HG03103 (cell line): ENCODE results near the gene NEK7.
"Not testable (repeated sequence)": the region's sequence is repeated elsewhere in the genome, so short reads cannot be mapped to it uniquely, and the experiment has no call there.

Source experiments
- ATAC-seq: cut with Tn5 transposase; IDR thresholded peaks from one replicate; pipeline ENCODE4 v1.9.1; 2021; ENCODE audit warnings: low read depth; ENCODE audit not compliant: unreplicated experiment

Gene NEK7

DNA sequence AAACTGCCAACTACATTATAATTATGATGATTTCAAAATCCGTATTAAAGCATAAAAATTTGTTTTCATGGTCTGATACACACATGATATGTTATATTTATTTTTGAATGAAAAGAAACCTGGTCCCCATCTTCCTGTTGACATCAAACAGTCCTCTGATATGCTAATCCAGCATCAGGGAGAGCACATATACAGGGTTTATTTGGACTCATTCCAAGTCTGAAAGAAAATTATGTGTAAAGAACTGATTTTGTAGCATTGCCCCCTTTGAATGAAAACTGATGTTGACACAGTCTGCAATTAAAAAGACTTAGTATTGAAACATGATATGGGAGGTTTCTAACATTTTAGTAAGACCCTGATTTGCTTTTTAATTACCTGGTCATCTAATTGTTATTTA is 119.4 kb downstream of the NEK7 start:
- no peak for ATAC-seq

DNA sequence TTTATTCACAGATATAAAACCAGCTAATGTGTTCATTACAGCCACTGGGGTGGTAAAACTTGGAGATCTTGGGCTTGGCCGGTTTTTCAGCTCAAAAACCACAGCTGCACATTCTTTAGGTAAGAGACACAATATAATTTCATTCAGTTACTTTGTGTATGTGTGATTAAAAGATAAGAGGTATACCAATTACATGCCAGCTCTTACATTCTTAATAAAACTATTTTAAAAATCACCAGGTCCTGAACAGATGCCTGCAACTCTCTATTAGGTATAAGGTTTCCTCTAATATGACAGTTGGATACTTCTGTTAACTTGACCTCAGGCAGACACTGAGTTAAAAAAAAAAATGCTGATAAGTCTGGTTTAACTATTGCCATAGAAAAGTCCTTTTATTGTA is 122.1 kb downstream of the NEK7 start:
- ATAC-seq, result no peak

DNA sequence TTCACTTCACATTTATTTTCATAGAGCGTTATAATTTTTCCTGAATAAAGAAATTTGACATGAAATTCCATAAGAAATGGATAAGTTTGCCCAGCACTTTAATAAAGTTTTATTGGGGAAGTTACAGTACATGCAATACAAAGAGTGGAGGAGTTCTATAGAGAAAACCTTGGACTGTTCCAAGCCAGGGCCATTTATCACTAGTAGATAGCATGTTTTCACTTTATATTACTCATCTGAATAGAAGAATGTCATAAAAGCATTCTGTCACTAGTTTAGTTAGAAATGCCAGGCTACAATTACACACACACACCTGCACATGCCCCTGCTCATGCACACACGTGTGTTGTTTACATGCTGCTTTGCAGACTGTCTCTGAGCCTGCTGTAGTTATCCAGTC is 123.3 kb downstream of the NEK7 start:
- no peak for ATAC-seq

DNA sequence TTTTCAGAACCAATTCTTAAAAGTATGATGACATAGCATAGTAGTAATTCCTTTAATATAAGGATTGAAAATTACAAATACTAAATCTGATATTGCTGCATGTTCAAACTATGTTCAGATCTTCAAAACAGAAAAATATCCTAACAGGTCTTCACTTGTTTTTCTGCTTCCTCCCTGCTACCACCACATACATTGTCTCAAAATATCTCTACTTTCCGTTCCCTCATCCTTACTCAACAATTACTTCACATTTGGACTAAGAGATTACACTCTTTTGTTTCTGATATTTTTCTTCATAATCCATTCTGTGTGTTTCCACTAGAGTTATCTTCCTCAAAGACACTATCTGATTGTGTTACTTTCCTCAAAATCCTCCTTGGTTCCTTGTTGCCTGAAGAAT is 125.1 kb downstream of the NEK7 start:
- ATAC-seq, result no peak

DNA sequence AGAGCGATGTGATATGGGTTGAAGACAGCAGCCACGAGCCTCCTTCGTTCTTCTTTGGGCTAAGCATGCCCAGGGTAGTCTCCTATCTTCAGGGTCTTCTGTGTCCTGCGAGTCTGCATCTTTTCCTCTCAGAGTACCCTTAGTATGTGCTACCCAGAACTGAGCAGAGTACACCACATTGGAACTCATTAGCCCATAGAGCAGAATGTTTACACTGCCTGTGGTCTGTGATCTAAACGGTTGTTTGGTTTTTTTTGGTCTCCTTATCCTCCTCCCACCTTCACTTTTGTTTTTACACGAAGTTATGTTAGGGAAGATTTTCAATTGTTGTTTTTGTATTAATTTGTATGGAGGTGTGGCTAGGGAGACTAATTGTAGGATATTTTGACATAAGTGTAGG is 126.4 kb downstream of the NEK7 start:
- ATAC-seq, result no peak

DNA sequence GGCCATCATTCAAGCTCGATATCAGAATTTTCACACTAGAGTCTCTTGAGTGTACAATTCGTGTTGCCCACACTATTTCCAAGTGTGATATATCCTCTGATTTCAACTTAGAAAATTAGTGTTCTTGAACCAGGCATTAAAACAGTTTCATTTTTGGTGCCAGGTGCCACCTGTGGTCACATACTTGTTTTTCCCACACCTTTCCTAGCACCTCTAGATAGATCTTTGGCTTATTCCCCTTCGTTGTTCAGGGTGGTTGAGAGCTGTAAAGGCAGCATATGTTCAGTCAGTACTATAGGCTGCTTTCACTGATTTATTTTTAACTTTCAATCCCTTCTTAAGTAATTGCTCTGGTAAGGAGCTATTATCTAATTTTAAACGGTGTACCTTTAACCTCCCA is 131.1 kb downstream of the NEK7 start:
- no peak for ATAC-seq

DNA sequence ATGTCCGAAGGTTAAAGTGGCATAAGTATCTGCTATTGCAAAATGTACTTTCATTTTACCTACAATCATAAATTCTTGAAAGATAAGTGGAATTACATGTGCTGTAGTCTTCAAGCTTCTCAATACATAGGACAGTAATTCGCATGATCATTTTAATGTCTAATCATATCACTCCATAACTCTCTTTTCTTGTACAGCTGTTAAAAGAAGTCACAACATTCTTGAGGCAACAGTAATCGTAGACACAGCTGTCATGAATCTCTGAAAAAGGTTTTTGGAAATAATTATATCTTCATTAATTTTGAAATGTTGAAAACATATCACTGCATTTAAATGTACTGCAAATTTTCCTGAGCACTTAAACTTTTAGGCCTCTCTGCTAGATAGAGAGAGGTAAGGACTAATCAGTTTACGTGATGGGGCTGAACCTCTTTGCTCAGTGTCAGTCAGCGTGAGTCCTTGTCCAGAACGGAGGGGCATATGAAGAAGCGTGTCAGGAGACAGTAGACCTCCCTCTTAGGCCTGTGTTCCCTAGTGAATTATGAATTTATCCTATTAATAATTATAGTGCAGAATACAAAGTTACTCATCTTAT is 133.4 kb downstream of the NEK7 start:
- no peak for ATAC-seq

DNA sequence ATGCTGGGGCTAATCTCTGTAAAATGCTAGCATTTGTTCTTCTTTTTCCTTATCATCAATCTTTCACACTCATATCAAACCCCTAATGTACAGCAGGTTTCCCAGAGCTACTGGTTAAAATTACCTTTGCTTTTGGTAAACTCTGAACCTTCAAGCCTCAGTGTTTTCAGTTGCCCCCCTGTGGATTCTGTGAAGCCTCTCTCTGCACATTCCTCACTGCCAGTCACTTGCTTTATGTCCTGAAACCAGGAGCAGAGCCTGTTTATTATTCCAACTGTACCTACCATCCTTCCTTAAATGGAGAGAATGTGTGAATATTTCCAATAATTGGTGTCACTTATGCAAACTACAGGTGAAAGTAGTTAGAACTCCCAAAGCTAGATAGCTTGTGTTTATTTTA is 134.2 kb downstream of the NEK7 start:
- no peak for ATAC-seq

DNA sequence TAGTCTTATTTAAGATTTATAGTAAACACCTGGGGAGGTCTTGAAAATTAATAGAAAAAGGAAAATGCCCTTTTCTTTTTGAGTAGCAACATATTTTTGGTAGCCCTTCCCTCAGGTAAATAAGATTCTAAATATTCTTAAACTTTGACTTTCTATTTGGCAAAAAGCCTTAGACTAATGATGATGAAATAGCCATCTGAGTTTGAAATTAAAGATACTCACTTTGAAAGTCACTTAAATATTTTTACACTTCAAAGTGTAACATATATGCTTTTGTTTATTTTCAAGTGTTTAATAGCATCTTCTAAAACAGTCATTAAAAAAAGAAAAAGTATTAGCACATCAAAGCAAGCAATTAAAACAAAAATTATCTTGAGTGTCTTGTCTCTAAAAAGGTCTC is 135.1 kb downstream of the NEK7 start:
- no peak for ATAC-seq

DNA sequence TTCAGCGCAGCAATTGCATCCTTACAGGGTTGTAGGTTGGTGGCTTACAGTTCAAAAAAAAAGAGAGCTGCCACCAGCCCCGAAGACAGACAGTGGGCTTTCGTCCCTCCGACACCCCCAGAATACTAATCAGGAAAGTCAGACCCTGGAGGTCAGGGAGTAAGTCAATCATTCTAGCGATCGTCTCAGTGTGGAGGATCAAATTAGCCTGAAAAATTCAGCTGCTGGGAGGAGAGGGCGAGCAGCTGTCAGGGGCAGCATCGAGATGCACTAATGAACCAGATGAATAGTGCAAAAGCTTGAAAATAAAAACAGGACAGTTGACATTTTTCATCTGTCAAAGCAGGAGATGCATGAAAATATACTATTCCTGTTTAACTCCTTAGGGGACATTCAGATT is 138.4 kb downstream of the NEK7 start:
- ATAC-seq, result no peak

DNA sequence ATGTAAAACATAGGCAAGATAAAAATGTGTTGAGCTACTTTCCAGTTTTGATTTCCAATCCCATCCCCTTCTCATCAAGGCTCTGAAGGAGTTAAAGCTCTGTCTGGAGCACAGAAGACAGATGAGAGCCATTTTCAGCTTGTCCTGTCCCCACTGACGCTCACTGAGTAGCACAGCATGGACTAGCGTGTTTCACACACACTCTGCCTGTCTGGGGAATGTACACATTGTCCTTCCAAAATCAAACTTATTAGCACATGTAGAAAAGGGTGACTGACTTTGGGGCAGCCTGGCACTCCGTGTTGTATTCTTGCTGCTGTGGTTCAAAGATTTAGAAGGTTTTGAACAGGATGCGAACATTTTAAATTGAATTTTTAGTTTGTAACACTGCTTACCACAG is 139.2 kb downstream of the NEK7 start:
- no peak for ATAC-seq

DNA sequence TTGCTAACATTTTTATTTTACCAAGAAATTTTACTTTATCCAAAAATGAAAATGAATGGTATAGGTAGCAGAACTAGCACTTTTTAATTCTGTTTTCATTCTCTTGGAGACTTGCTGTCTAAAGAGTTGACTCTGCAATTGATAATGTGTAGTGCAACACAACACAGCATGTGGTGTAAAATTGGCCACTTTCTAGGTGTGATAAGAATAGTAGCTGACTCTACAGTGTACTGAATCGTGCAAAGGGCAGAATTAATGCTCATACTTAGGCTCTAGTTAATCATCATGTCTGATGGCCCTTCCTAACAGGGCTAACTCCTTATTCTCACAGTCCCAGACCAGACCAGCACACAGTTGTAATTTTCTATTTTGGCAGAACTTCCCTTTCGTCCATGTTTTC is 140.5 kb downstream of the NEK7 start:
- no peak for ATAC-seq

DNA sequence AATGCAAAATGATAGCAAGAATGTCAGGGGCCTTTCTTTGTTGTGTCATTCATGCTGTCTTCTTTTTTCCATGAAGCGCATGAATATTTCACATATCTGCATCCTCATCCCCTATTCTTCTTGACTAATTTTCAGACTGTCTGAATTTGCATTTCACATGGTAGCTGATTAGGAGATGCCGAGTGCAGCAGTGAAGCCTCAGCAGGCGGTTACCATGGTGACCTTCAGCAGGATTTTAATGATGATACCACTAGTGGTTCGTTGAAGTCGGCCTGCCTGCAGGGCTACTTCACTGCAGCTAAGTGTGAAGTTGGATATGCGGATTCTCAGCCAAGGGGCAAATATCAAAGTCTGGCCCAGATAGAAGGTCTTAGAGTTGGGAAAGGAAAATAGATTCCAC is 141.8 kb downstream of the NEK7 start:
- ATAC-seq, result no peak

DNA sequence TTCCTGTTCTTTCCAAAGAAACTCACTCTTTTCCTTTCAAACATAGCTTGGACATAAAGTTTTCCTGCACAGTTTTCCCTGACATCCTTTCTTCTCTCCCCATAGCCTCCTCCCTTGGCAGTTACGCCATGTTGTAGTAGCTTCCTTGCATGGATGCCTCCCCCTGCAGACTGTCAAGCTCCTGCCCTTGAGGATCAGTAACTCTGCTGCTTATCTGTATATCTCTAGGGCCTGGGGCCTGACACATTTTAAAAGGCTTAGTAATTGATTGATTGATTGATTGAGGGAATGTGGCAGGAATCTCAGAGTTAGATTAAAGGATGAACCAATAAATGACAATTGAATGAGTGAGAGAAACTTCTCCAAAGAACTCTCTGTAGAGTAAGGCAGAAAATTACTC is 143.7 kb downstream of the NEK7 start:
- no peak for ATAC-seq

DNA sequence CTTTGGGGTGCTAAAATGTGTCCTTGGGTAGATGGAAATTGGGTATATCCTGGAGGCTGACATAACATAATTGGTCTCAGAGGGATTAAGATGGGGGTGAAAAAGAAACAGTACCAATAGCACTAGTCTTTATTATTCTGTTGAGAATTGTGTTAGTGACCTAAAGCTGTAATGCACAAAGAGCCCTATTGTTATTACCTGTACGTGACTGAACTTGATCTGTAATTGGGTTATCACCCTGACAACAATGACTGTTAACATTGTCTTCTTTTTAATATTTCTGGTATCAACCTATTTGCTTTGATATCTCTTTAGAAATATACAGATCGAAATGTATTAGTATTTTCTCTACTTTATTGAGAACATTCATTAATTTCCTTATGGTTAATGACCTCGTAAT is 147.6 kb downstream of the NEK7 start:
- no peak for ATAC-seq

DNA sequence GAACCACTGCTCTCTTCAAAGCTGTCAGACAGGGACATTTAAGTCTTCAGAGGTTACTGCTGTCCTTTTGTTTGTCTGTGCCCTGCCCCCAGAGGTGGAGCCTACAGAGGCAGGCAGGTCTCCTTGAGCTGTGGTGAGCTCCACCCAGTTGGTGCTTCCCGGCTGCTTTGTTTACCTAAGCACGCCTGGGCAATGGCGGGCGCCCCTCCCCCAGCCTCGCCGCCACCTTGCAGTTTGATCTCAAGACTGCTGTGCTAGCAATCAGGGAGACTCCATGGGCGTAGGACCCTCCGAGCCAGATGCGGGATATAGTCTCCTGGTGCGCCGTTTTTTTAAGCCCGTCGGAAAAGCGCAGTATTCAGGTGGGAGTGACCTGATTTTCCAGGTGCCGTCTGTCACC is 158.0 kb downstream of the NEK7 start:
- not testable (repeated sequence) for ATAC-seq

DNA sequence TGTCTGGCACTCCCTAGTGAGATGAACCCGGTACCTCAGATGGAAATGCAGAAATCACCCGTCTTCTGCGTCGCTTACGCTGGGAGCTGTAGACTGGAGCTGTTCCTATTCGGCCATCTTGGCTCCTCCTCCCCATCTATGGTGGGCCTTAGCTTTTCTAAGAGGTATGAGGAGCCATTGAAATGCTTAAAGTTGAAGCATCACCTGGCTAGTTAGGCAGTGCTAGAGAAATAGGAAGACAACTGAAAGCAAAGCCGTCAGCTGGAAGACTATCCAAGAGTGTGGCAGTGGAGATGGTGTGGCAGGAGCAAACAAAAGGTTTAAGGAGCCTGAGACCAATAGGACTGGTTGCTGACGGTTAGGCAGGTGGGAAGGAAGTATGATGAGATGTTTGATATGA is 158.5 kb downstream of the NEK7 start:
- not testable (repeated sequence) for ATAC-seq

DNA sequence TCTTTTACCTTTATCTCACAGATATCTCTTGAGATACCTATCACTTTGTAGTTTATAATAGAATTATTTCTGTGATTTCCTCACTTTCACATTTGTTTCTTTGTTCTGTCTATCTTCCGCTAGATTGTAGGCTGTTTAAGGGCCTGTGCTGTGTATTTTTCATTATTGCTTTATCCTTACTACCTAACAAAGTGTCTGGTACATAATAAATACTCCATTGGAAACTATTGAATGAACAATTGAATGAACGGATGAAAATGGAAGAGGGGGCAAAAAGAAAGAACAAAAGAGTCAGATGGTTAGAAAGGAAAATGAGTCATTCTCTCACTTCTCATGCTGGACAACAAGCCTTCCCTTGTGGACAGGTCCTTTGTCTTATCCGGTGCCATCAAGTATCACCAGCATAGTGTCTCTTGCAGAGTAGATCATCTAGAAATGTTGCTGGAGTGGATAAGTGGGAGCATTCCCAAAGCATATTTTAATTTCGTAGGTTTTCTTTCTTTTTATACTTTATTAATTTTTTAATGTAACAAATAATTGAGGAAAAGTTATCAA is 159.8 kb downstream of the NEK7 start:
- ATAC-seq, result no peak

DNA sequence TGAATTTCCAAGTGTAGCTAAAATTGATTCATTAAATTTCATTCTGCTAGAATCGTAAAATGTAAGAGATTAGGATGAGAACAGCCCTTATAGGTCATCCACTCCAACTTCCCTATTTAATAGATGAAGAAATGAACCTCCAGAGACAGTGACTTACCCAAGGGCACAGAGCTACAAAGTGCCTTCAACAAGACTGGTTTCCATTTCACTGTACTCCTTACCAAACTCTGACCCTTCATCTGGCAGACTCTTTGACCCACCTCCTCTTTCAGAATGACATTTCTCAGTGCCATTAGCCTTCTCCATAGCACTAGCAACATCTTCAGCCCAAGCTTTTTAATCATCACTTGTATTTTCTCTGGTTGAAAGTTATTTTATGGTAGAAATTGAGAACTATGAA is 161.3 kb downstream of the NEK7 start:
- ATAC-seq, result peak; percentile 51

DNA sequence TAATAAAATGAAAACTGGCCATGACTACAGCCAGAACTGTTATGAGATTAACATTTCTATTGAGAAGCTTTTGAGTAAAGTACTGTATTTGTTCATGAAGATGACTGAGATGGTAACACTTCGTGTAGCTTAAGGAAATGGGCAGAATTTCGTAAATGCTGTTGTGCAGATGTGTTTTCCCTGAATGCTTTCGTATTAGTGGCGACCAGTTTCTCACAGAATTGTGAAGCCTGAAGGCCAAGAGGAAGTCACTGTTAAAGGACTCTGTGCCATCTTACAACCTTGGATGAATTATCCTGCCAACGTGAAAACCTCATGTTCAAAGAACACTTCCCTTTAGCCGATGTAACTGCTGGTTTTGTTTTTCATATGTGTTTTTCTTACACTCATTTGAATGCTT is 164.0 kb downstream of the NEK7 start:
- ATAC-seq, result no peak

DNA sequence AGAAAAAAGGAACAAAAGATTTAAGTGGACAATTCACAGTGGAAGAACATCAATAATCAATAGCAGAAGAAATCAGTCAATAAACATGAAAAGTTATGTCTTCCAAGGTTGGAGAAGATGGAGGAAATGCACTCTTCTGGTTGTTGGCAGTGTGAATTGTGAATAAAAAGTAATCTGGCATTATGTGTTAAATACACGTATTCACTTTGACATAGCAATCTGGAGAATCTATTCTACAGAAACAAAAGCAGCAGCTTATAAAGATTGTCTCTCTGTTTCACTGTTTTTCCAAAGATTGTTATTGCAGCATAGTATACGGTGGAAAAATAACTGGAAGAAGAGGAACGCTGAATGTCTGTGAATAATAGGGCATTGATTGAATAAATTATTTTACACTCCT is 169.4 kb downstream of the NEK7 start:
- ATAC-seq, result no peak

DNA sequence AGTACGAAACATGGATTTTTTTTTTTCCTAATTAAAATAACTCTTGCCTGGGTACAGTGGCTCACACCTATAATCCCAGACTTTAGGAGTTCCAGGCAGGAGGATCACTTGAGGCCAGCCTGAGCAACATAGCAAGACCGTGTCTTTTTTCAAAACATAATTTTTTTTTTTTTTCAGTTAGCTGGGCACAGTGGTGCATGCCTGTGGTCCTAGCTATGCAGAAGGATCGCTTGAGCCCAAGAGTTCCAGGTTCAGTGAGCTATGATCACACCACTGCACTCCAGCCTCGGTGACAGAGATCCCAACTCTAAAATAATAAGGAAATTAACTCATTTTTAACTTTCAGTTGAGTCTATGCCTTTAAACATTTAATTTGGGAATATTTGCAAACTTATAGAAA is 170.1 kb downstream of the NEK7 start:
- ATAC-seq, result no peak

DNA sequence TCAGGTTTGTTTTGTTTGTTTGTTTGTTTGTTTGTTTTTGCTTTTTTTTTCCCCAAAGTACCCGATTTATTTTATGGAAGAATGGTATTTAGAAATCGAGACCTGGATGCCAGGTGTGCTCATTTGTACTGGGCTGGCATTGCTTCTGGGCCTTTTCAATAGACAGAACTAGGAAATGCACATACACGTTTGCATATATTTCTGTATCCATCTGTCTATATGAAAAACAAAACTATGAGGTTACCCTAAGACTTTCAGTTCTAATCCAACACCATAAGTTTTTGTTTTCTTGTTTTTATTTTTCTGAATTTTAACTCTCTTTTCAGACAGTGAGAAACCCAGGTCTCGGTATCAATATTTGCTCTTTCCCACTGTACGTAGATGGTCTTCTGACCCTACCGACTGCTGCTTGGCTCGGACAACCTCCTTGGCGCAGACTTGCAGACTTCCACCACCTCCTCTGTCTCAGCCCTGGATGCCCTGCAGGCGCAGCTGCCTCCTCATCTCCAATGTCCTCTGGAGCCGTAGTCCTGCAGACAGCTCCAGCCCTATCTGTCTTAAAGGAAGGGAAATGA is 171.7 kb downstream of the NEK7 start:
- no peak for ATAC-seq
